HepG2 (cell line): ENCODE measurements around the gene CES1. TPM values are rescaled to one million over a fixed set of nuclear protein-coding genes. Genes with fewer than 3 reads are reported as not detected.

Experiments used
- ATRX ChIP-seq: sonication (generic); formaldehyde crosslinking; IDR thresholded peaks from 2 replicates; pipeline ENCODE4 v1.4.0; 2020; ENCODE audit warnings: missing genetic modification reagents, borderline replicate concordance
- FIP1L1 ChIP-seq: fragments of 200-400 bp; formaldehyde crosslinking; IDR thresholded peaks from 2 replicates; pipeline ENCODE4 v1.6.1; 2018; ENCODE audit warnings: low read depth, mild to moderate bottlenecking, low read length, moderate library complexity, borderline replicate concordance; ENCODE audit not compliant: insufficient read depth
- FOSL2 ChIP-seq: sonication (generic); formaldehyde crosslinking; IDR thresholded peaks from 2 replicates; pipeline ENCODE4 v1.4.0; 2020; ENCODE audit warnings: missing genetic modification reagents
- KAT8 ChIP-seq: IDR thresholded peaks from 2 replicates; pipeline ENCODE4 v1.6.1; 2016; ENCODE audit warnings: missing genetic modification reagents, missing compliant biosample characterization
- KLF13 ChIP-seq: sonication (generic); formaldehyde crosslinking; IDR thresholded peaks from 2 replicates; pipeline ENCODE4 v1.4.0; 2020; ENCODE audit warnings: mild to moderate bottlenecking, missing genetic modification reagents
- MBNL3 ChIP-seq: fragments of 250-450 bp; sonication (Bioruptor Pico); conservative IDR thresholded peaks from 2 replicates; pipeline ENCODE4 v1.8.0; 2022; ENCODE audit warnings: mild to moderate bottlenecking, inconsistent platforms
- NCOA2 ChIP-seq: sonication (generic); formaldehyde crosslinking; IDR thresholded peaks from 2 replicates; pipeline ENCODE4 v1.8.0; 2022; ENCODE audit warnings: inconsistent platforms
- SUZ12 ChIP-seq: fragments of 150-350 bp; IDR thresholded peaks from 2 replicates; pipeline ENCODE4 v1.6.1; 2014; ENCODE audit warnings: low read depth, low read length
- ZNF124 ChIP-seq: sonication (generic); formaldehyde crosslinking; IDR thresholded peaks from 2 replicates; pipeline ENCODE4 v1.4.0; 2020; ENCODE audit warnings: missing genetic modification reagents
- ZNF207 ChIP-seq: fragments of 450-650 bp; IDR thresholded peaks from 2 replicates; pipeline ENCODE4 v1.6.1; 2016; ENCODE audit warnings: antibody characterized with exemption, borderline replicate concordance
- ZNF296 ChIP-seq: sonication (generic); formaldehyde crosslinking; conservative IDR thresholded peaks from 2 replicates; pipeline ENCODE4 v1.5.0; 2020; ENCODE audit warnings: mild to moderate bottlenecking, missing genetic modification reagents
- ZNF318 ChIP-seq: sonication (generic); formaldehyde crosslinking; IDR thresholded peaks from 2 replicates; pipeline ENCODE4 v1.4.0; 2020; ENCODE audit warnings: mild to moderate bottlenecking, missing genetic modification reagents
- ZNF569 ChIP-seq: sonication (generic); formaldehyde crosslinking; IDR thresholded peaks from 2 replicates; pipeline ENCODE4 v1.5.0; 2020; ENCODE audit warnings: mild to moderate bottlenecking, missing genetic modification reagents, moderate library complexity, borderline replicate concordance
- ZNF770 ChIP-seq: sonication (generic); formaldehyde crosslinking; IDR thresholded peaks from 2 replicates; pipeline ENCODE4 v1.5.0; 2020; ENCODE audit warnings: mild to moderate bottlenecking, missing genetic modification reagents
- ZNF777 ChIP-seq: sonication (generic); formaldehyde crosslinking; IDR thresholded peaks from 2 replicates; pipeline ENCODE4 v1.4.0; 2020; ENCODE audit warnings: missing genetic modification reagents
- ZSCAN30 ChIP-seq: sonication (generic); formaldehyde crosslinking; IDR thresholded peaks from 2 replicates; pipeline ENCODE4 v1.5.0; 2020; ENCODE audit warnings: mild to moderate bottlenecking, missing genetic modification reagents
- polyA plus RNA-seq, 8 experiments: library from polyadenylated mRNA; depleted of rRNA in 3 of 8; stranded (reverse) in 7 of 8; unstranded in 1 of 8; fragments of >200 nt; fragmentation: Illumina TruSeq in 4 of 8; extraction: Trizol in 4 of 8; gene quantifications; 2 replicates each; pipeline versions ENCODE4 v1.2.1 to v1.2.3, GENCODE V29; 2011 to 2016; ENCODE audit warnings: low read depth in 4 of 8, missing spikeins in 1 of 8, mixed read lengths in 1 of 8; ENCODE audit not compliant: insufficient read depth in 1 of 8
- total RNA-seq, 5 experiments: library from RNA; depleted of rRNA; stranded (reverse); fragments of >200 nt; fragmentation: Illumina TruSeq; extraction: Trizol; gene quantifications; 2 replicates each; pipeline ENCODE4 v1.2.3, GENCODE V29; 2016; ENCODE audit warnings: low read depth in 1 of 5
- TF ChIP-seq, protein P1 (sequence below): sonication (generic); formaldehyde crosslinking; conservative IDR thresholded peaks from 2 replicates; pipeline ENCODE4 v1.4.0; 2020; ENCODE audit warnings: missing genetic modification reagents
- TF ChIP-seq, protein P2 (sequence below): sonication (generic); formaldehyde crosslinking; IDR thresholded peaks from 2 replicates; pipeline ENCODE4 v1.5.0; 2020; ENCODE audit warnings: missing genetic modification reagents

The CES1 gene
- total and polyA plus RNA-seq, 2 of the 13 experiments (the other 11 are each of a cell fraction or from before 2014, with no cell fraction given), result 136 to 198 TPM

DNA sequence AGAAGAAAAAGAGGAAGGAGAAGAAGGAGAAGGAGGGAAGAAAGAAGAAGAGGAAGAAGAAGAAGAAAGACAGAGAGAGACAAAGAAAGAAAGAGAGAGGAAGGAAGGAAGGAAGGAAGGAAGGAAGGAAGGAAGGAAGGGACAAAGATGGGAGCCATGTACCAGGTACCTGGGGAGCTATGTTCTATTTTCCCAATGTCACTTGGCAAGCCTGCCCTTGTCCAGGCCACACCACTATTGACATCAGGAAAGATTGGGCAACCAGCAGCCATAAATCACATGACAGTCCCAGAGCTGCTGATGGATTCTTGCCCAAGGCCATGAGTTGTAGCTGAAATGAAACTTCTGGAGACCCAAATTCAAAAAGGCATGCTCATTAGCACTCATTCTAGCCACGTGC lies 2.7 kb upstream of the CES1 start (continued):
- TF ChIP-seq, protein P1, sequence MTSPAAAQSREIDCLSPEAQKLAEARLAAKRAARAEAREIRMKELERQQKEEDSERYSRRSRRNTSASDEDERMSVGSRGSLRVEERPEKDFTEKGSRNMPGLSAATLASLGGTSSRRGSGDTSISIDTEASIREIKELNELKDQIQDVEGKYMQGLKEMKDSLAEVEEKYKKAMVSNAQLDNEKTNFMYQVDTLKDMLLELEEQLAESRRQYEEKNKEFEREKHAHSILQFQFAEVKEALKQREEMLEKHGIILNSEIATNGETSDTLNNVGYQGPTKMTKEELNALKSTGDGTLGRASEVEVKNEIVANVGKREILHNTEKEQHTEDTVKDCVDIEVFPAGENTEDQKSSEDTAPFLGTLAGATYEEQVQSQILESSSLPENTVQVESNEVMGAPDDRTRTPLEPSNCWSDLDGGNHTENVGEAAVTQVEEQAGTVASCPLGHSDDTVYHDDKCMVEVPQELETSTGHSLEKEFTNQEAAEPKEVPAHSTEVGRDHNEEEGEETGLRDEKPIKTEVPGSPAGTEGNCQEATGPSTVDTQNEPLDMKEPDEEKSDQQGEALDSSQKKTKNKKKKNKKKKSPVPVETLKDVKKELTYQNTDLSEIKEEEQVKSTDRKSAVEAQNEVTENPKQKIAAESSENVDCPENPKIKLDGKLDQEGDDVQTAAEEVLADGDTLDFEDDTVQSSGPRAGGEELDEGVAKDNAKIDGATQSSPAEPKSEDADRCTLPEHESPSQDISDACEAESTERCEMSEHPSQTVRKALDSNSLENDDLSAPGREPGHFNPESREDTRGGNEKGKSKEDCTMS (CRISPR knock-in tag), result no peak
- TF ChIP-seq FOSL2 (CRISPR knock-in tag), result peak; percentile 51
- TF ChIP-seq ZNF124 (CRISPR knock-in tag), result no peak
- no peak for TF ChIP-seq ZNF777
- TF ChIP-seq FIP1L1, result no peak
- no peak for TF ChIP-seq ZNF318 (CRISPR knock-in tag)
- no peak for TF ChIP-seq ZNF296 (CRISPR knock-in tag)
- no peak for TF ChIP-seq MBNL3 (CRISPR knock-in tag)
- TF ChIP-seq ZNF770, result no peak
- TF ChIP-seq ZNF569 (CRISPR knock-in tag), result no peak
- no peak for TF ChIP-seq SUZ12
- TF ChIP-seq ZNF207, result no peak
- 0 out of 2 replicates have a peak, but pooled peaks have one; percentile 26 for TF ChIP-seq KAT8 (CRISPR knock-in tag)
- TF ChIP-seq KLF13 (CRISPR knock-in tag), result no peak
- TF ChIP-seq, protein P2, sequence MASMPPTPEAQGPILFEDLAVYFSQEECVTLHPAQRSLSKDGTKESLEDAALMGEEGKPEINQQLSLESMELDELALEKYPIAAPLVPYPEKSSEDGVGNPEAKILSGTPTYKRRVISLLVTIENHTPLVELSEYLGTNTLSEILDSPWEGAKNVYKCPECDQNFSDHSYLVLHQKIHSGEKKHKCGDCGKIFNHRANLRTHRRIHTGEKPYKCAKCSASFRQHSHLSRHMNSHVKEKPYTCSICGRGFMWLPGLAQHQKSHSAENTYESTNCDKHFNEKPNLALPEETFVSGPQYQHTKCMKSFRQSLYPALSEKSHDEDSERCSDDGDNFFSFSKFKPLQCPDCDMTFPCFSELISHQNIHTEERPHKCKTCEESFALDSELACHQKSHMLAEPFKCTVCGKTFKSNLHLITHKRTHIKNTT (CRISPR knock-in tag), result no peak
- no peak for TF ChIP-seq ZSCAN30
- no peak for TF ChIP-seq ATRX (CRISPR knock-in tag)
- TF ChIP-seq NCOA2 (CRISPR knock-in tag), result no peak
